A549 treated with AZD2906 at 1 μM for 4 hours (cell line): ENCODE data around the gene OR6Q1. TPM values are rescaled to one million over a fixed set of nuclear protein-coding genes. Genes with fewer than 3 reads are reported as not detected.

Source experiments
- total RNA-seq: library from RNA; stranded (reverse); fragments of 200-300 nt; extraction: Qiagen RNA extraction; gene quantifications from 5 replicates; pipeline ENCODE4 v1.2.3, GENCODE V29; 2022

The OR6Q1 gene
- total RNA-seq = not detected in 5 replicates

GRCh38 chr11:58030653-58031052 is at the start of gene OR6Q1:
Gene OR6Q1 (plus strand): TSS chr11:58030953. CDS start chr11:58030953, 0 bp downstream.

DNA sequence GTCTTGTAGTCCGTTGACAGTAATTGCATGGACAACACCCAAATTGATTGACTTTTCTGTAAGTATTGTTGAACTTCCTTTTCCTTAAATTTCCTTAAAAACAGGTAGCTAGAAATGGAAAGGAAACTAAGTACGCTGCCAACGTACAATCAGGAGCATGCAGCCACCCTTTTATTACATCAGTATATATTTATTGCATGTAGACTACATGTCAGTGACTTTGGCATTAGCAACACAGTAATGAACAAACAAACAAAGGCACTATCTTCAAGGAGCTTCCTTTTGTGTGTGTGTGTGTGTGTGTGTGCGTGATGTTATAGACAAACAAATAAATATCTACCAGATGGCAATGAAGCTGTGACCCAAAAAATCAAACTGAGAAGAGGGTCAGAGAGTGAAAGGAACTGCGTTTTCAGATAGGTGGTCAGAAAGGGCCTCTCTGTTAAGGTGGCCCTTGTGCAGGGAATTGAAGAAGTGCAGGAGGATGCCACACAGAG is 7.3 kb upstream of the OR6Q1 start, which contains the start of gene OR9Q1:
Gene OR9Q1 (plus strand): TSS at position 447 of the 497 bp plus-strand sequence. CDS start 155,564 bp downstream, outside the sequence.

Other genes with a start within 250 kb of the OR6Q1 start
- gene OR9Q1, start 7.1 kb upstream of the OR6Q1 start, total RNA-seq = not detected in 5 replicates
- gene OR9I1, start 94.6 kb downstream of the OR6Q1 start, total RNA-seq = not detected in 5 replicates
- not detected in 5 replicates for gene OR9Q2, start 158.1 kb downstream of the OR6Q1 start, total RNA-seq
- gene OR1S2, start 173.2 kb downstream of the OR6Q1 start, total RNA-seq = not detected in 5 replicates
- not detected in 5 replicates for gene OR1S1, start 181.8 kb downstream of the OR6Q1 start, total RNA-seq
- not detected in 5 replicates for gene OR10Q1, start 198.0 kb downstream of the OR6Q1 start, total RNA-seq
- gene OR10W1, start 237.3 kb downstream of the OR6Q1 start, total RNA-seq = not detected in 5 replicates